Vagina (tissue), 2 donors: ENCODE measurements around the gene COL28A1. TPM values are rescaled to one million over a fixed set of nuclear protein-coding genes. Genes with fewer than 3 reads are reported as not detected.

Source experiments
- DNase-seq, 2 donors: peaks; one replicate each; pipeline ENCODE4 v3.0.0-alpha.2; 2017; ENCODE audit errors: extremely low spot score in 2 of 2
- H3K27ac ChIP-seq: fragments of 200-600 bp; sonication (generic); one replicate; pipeline ENCODE4 v1.5.1; 2019
- H3K27me3 ChIP-seq: fragments of 200-600 bp; sonication (generic); one replicate; pipeline ENCODE4 v1.5.1; 2019
- H3K36me3 ChIP-seq, 2 donors: fragments of 200-600 bp; sonication (generic); one replicate each; pipeline ENCODE4 v1.5.1; 2017 to 2019
- H3K4me1 ChIP-seq: fragments of 200-600 bp; sonication (generic); one replicate; pipeline ENCODE4 v1.5.1; 2019
- H3K4me3 ChIP-seq, 2 donors: fragments of 200-600 bp; sonication (generic); 1 replicate in 1 of 2; 2 replicates in 1 of 2; pipeline ENCODE4 v1.5.1; 2016 to 2019
- H3K9me3 ChIP-seq: fragments of 200-600 bp; sonication (generic); one replicate; pipeline ENCODE4 v1.5.1; 2019
- CTCF ChIP-seq, 3 experiments: fragments of 450-650 bp in 2 of 3; fragments of 200-600 bp in 1 of 3; sonication (generic) in 1 of 3; IDR thresholded peaks; one replicate each; pipeline ENCODE4 v1.5.1; 2017 to 2019; ENCODE audit warnings: antibody characterized with exemption in 3 of 3, mild to moderate bottlenecking in 2 of 3, moderate library complexity in 2 of 3
- POLR2A ChIP-seq, 2 donors: fragments of 450-650 bp; IDR thresholded peaks; one replicate each; pipeline ENCODE4 v1.6.1; 2017; ENCODE audit warnings: antibody characterized with exemption in 2 of 2, mild to moderate bottlenecking in 2 of 2, moderate library complexity in 2 of 2
- POLR2AphosphoS5 ChIP-seq, 2 donors: sonication (generic); formaldehyde crosslinking; IDR thresholded peaks; one replicate each; pipeline ENCODE4 v1.9.0; 2017; ENCODE audit warnings: antibody characterized with exemption in 2 of 2, mild to moderate bottlenecking in 2 of 2, low read depth in 1 of 2; ENCODE audit not compliant: insufficient read depth in 1 of 2
- intact Hi-C: fragments of 100-400 bp; cut with DNase I; formaldehyde crosslinking; loops from one replicate; pipeline ENCODE4 v1.15.1; 2023
- total RNA-seq: library from RNA; depleted of rRNA; stranded (reverse); fragments of >200 nt; gene quantifications from one replicate; pipeline ENCODE4 v1.2.3, GENCODE V29; 2016

The COL28A1 gene
- total RNA-seq, 1 donor from 2014 or later = 5.4 TPM

- Histone ChIP-seq H3K36me3 (no peaks in the 10 kb centered on the region), H3K27me3 (no peaks in the 10 kb centered on the region), H3K4me1 (no peaks in the 10 kb centered on the region), H3K27ac (no peak overlapping the region), H3K4me3 (no peak overlapping the region), H3K9me3 (no peaks in the 10 kb centered on the region)
- intact Hi-C loops = no loop called here
- no peak for DNase-seq
- TF ChIP-seq POLR2AphosphoS5 (IDR thresholded peaks at IDR 0.05; ENCODE audit: insufficient read depth in 1 of 2, low read depth in 1 of 2) (no peak), CTCF (IDR thresholded peaks at IDR 0.05) (no peak), POLR2A (IDR thresholded peaks at IDR 0.05) (no peak)
Observed at GRCh38 chr7:7331523-7331922, 204.2 kb downstream of the COL28A1 start.

- intact Hi-C loops = no loop called here
- Histone ChIP-seq H3K27ac (no peak overlapping the region), H3K9me3 (no peaks in the 10 kb centered on the region), H3K4me3 (no peak overlapping the region), H3K4me1 (no peaks in the 10 kb centered on the region), H3K27me3 (no peaks in the 10 kb centered on the region), H3K36me3 (no peaks in the 10 kb centered on the region)
- TF ChIP-seq POLR2A (IDR thresholded peaks at IDR 0.05) (no peak), POLR2AphosphoS5 (IDR thresholded peaks at IDR 0.05; ENCODE audit: insufficient read depth in 1 of 2, low read depth in 1 of 2) (no peak), CTCF (IDR thresholded peaks at IDR 0.05) (no peak)
- DNase-seq = no peak
Observed at GRCh38 chr7:7330997-7331396, 204.7 kb downstream of the COL28A1 start.

- Histone ChIP-seq H3K9me3 (no peaks in the 10 kb centered on the region), H3K36me3 (no peaks in the 10 kb centered on the region), H3K27me3 (no peaks in the 10 kb centered on the region), H3K4me1 (no peaks in the 10 kb centered on the region), H3K4me3 (no peak overlapping the region), H3K27ac (no peak overlapping the region)
- DNase-seq = no peak
- no peak for TF ChIP-seq POLR2A (IDR thresholded peaks at IDR 0.05)
- TF ChIP-seq POLR2AphosphoS5 (IDR thresholded peaks at IDR 0.05; ENCODE audit: insufficient read depth in 1 of 2, low read depth in 1 of 2) = no peak
- TF ChIP-seq CTCF (IDR thresholded peaks at IDR 0.05) = no peak
- intact Hi-C loops = no loop called here
Observed at GRCh38 chr7:7329326-7329725, 206.3 kb downstream of the COL28A1 start.

GRCh38 chr7:7327423-7327822 is 208.2 kb downstream of the COL28A1 start:
- intact Hi-C loops = no loop called here
- Histone ChIP-seq H3K27ac (no peak overlapping the region), H3K9me3 (no peaks in the 10 kb centered on the region)

GRCh38 chr7:7324698-7325097 is 211.0 kb downstream of the COL28A1 start:
- H3K27me3 ChIP-seq = no peaks in the 10 kb centered on the region
- intact Hi-C loops = no loop called here
- no peaks in the 10 kb centered on the region for H3K9me3 ChIP-seq
- no peak overlapping the region for H3K4me3 ChIP-seq
- DNase-seq = no peak
- TF ChIP-seq CTCF (IDR thresholded peaks at IDR 0.05) (no peak), POLR2A (IDR thresholded peaks at IDR 0.05) (no peak), POLR2AphosphoS5 (IDR thresholded peaks at IDR 0.05; ENCODE audit: insufficient read depth in 1 of 2, low read depth in 1 of 2) (no peak)
- H3K4me1 ChIP-seq = peaks cover 8% of the 10 kb centered on the region
- H3K27ac ChIP-seq = no peak overlapping the region
- no peaks in the 10 kb centered on the region for H3K36me3 ChIP-seq

More at GRCh38 chr7:7327423-7327822, 208.2 kb downstream of the COL28A1 start:
- no peaks in the 10 kb centered on the region for H3K4me1 ChIP-seq
- H3K36me3 ChIP-seq = no peaks in the 10 kb centered on the region
- DNase-seq = no peak
- TF ChIP-seq CTCF (IDR thresholded peaks at IDR 0.05) (no peak), POLR2A (IDR thresholded peaks at IDR 0.05) (no peak)
- H3K27me3 ChIP-seq = no peaks in the 10 kb centered on the region
- no peak overlapping the region for H3K4me3 ChIP-seq
